GM12878 (cell line): ENCODE data around the gene WWOX. TPM values are rescaled to one million over a fixed set of nuclear protein-coding genes. Genes with fewer than 3 reads are reported as not detected.

Experiments
- ATAC-seq: fragments of 200-7000 bp; cut with Tn5 transposase; 3 replicates; pipeline ENCODE4 v1.9.1; 2020; ENCODE audit warnings: mild to moderate bottlenecking, moderate library complexity
- BruUV-seq: library from RNA; stranded (reverse); fragments of 400-500 nt; replicated peaks from 2 replicates; lab custom pipeline; 2021; lab: Mats Ljungman, UMichigan
- CTCF ChIA-PET: fragments of 300-600 bp; sonication (Branson Sonifier 250); formaldehyde crosslinking; extraction: SDS; loops from one replicate; lab custom pipeline; 2021; ENCODE audit warnings: inconsistent platforms; lab: Yijun Ruan, JAX
- POLR2A ChIA-PET: fragments of 350-600 bp; formaldehyde crosslinking; extraction: SDS; loops from one replicate; lab custom pipeline; 2021; ENCODE audit warnings: inconsistent platforms; lab: Charles Lee
- RAD21 ChIA-PET: fragments of 300-600 bp; sonication (Branson Sonifier 250); formaldehyde crosslinking; loops from one replicate; lab custom pipeline; 2023; ENCODE audit warnings: antibody characterized with exemption; ENCODE audit not compliant: unreplicated experiment; lab: Charles Lee
- SMC1A ChIA-PET: fragments of 300-600 bp; sonication (Branson Sonifier 250); formaldehyde crosslinking; loops from one replicate; lab custom pipeline; 2023; ENCODE audit not compliant: unreplicated experiment, uncharacterized antibody; lab: Charles Lee
- DNase-seq: peaks from one replicate; pipeline ENCODE4 v3.0.0-alpha.2; 2011; ENCODE audit warnings: low read depth, low spot score
- FAIRE-seq: peaks from 3 replicates; lab custom pipeline; 2011; peaks lifted over from hg19 to GRCh38; lab: Jason Lieb, UNC
- H2AFZ ChIP-seq: 2 replicates; pipeline ENCODE4 v1.6.0; 2011; ENCODE audit warnings: low read depth, low read length, control low read depth; ENCODE audit not compliant: control insufficient read depth
- H3K27ac ChIP-seq: 2 replicates; pipeline ENCODE4 v1.5.1; 2011; ENCODE audit warnings: control low read depth; ENCODE audit not compliant: control insufficient read depth, insufficient read depth
- H3K27me3 ChIP-seq, 2 experiments: replicated peaks in 1 of 2; 2 replicates each; pipeline versions ENCODE4 v1.6.0 to v1.6.1; 2011; ENCODE audit warnings: low read length in 1 of 2; ENCODE audit not compliant: control insufficient read depth in 2 of 2, insufficient read depth in 2 of 2
- H3K36me3 ChIP-seq, 2 experiments: 2 replicates each; pipeline ENCODE4 v1.5.1; 2011; ENCODE audit warnings: low read length in 1 of 2; ENCODE audit not compliant: control insufficient read depth in 2 of 2, insufficient read depth in 2 of 2
- H3K4me1 ChIP-seq: 2 replicates; pipeline ENCODE4 v1.6.1; 2011; ENCODE audit warnings: mild to moderate bottlenecking, low read length, moderate library complexity, mixed read lengths; ENCODE audit not compliant: control insufficient read depth, insufficient read depth
- H3K4me2 ChIP-seq: 2 replicates; pipeline ENCODE4 v1.6.0; 2011; ENCODE audit warnings: control low read depth; ENCODE audit not compliant: control insufficient read depth, insufficient read depth
- H3K4me3 ChIP-seq: fragments of 200-600 bp; sonication (generic); 2 replicates; pipeline ENCODE4 v1.5.1; 2016
- H3K79me2 ChIP-seq: 2 replicates; pipeline ENCODE4 v1.6.0; 2011; ENCODE audit warnings: low read length; ENCODE audit not compliant: control insufficient read depth, insufficient read depth
- H3K9ac ChIP-seq: 2 replicates; pipeline ENCODE4 v1.8.0; 2011; ENCODE audit warnings: low read length, control low read depth, mixed read lengths; ENCODE audit not compliant: control insufficient read depth, insufficient read depth
- H3K9me3 ChIP-seq: replicated peaks from 3 replicates; pipeline ENCODE4 v1.5.1; 2011; ENCODE audit warnings: mild to moderate bottlenecking, low read length; ENCODE audit not compliant: control insufficient read depth, insufficient read depth
- H4K20me1 ChIP-seq: 2 replicates; pipeline ENCODE4 v1.6.0; 2011; ENCODE audit not compliant: control insufficient read depth, insufficient read depth
- CBFB ChIP-seq: IDR thresholded peaks from 2 replicates; pipeline ENCODE4 v1.6.1; 2016; ENCODE audit warnings: antibody characterized with exemption, low read depth
- CBX3 ChIP-seq: fragments of 200-600 bp; sonication (generic); IDR thresholded peaks from 2 replicates; pipeline ENCODE4 v1.6.1; 2016; ENCODE audit warnings: low read depth, borderline replicate concordance
- CREB1 ChIP-seq: IDR thresholded peaks from 2 replicates; pipeline ENCODE4 v1.6.1; 2012; ENCODE audit warnings: low read depth, mild to moderate bottlenecking, inconsistent platforms
- EED ChIP-seq: sonication (generic); IDR thresholded peaks from 2 replicates; pipeline ENCODE4 v1.6.1; 2016; ENCODE audit warnings: antibody characterized with exemption, low read depth
- ESRRA ChIP-seq: IDR thresholded peaks from 2 replicates; pipeline ENCODE4 v1.6.1; 2012; ENCODE audit warnings: mild to moderate bottlenecking, low read length, improper control_type of control experiment
- HCFC1 ChIP-seq: fragments of 150-350 bp; IDR thresholded peaks from 2 replicates; pipeline ENCODE4 v1.6.1; 2014; ENCODE audit warnings: low read length
- HDGF ChIP-seq: fragments of 450-650 bp; IDR thresholded peaks from 2 replicates; pipeline ENCODE4 v1.6.1; 2016; ENCODE audit warnings: antibody characterized with exemption
- NBN ChIP-seq: fragments of 450-650 bp; IDR thresholded peaks from 2 replicates; pipeline ENCODE4 v1.6.1; 2016
- NFXL1 ChIP-seq: fragments of 450-650 bp; IDR thresholded peaks from 2 replicates; pipeline ENCODE4 v1.6.1; 2017; ENCODE audit warnings: antibody characterized with exemption, mild to moderate bottlenecking, borderline replicate concordance
- NFYB ChIP-seq: IDR thresholded peaks from 2 replicates; pipeline ENCODE4 v1.6.1; 2011; ENCODE audit warnings: low read depth, mild to moderate bottlenecking, low read length, improper control_type of control experiment, moderate library complexity; ENCODE audit not compliant: insufficient read depth
- PAX5 ChIP-seq: IDR thresholded peaks from 2 replicates; pipeline ENCODE4 v1.6.1; 2011; ENCODE audit warnings: low read depth, low read length, borderline replicate concordance
- RB1 ChIP-seq: fragments of 450-650 bp; formaldehyde crosslinking; IDR thresholded peaks from 2 replicates; pipeline ENCODE4 v1.6.1; 2017; ENCODE audit warnings: mild to moderate bottlenecking, borderline replicate concordance
- RUNX3 ChIP-seq: IDR thresholded peaks from 2 replicates; pipeline ENCODE4 v1.6.1; 2012; ENCODE audit warnings: low read length, inconsistent platforms
- SIX5 ChIP-seq: IDR thresholded peaks from 2 replicates; pipeline ENCODE4 v1.6.1; 2011; ENCODE audit warnings: mild to moderate bottlenecking, low read depth, low read length, moderate library complexity; ENCODE audit not compliant: severe bottlenecking
- SUPT20H ChIP-seq: IDR thresholded peaks from 2 replicates; pipeline ENCODE4 v1.6.1; 2011; ENCODE audit warnings: low read depth, mild to moderate bottlenecking, low read length, moderate library complexity, borderline replicate concordance; ENCODE audit not compliant: control insufficient read depth
- TARDBP ChIP-seq: IDR thresholded peaks from 2 replicates; pipeline ENCODE4 v1.6.1; 2016; ENCODE audit warnings: borderline replicate concordance
- YY1 ChIP-seq: IDR thresholded peaks from 2 replicates; pipeline ENCODE4 v1.6.1; 2011; ENCODE audit warnings: low read depth, mild to moderate bottlenecking, low read length
- WGBS: methylation state at CpG from one replicate; pipeline ENCODE4 v1.1.6; 2016; ENCODE audit warnings: low lambda C conversion rate; ENCODE audit not compliant: insufficient replicate concordance, insufficient coverage; ENCODE audit errors: missing lambda C conversion rate; 5-methylcytosine and 5-hydroxymethylcytosine counted together
- in situ Hi-C: fragments of 300-500 bp; cut with MboI; formaldehyde crosslinking; loops from 9 replicates; pipeline ENCODE4 v1.14.3; 2018; ENCODE audit warnings: mixed read lengths
- intact Hi-C: fragments of 100-400 bp; cut with micrococcal nuclease; formaldehyde crosslinking; loops from one replicate; pipeline ENCODE4 v1.14.2; 2022; ENCODE audit not compliant: unreplicated experiment
- polyA plus RNA-seq, 11 experiments: library from polyadenylated mRNA; depleted of rRNA in 4 of 11; unstranded in 6 of 11; stranded (reverse) in 5 of 11; fragments of >200 nt; fragmentation: Nextera tagmentation in 4 of 11; fragmentation: Illumina TruSeq in 1 of 11; extraction: Ambion mirVana in 4 of 11; extraction: Trizol in 1 of 11; gene quantifications; 1 replicate in 1 of 11; 2 replicates in 10 of 11; pipeline versions ENCODE4 v1.2.1 to v1.2.3, GENCODE V29; 2011 to 2016; ENCODE audit warnings: inconsistent platforms in 2 of 11, missing spikeins in 2 of 11, low read depth in 1 of 11
- total RNA-seq, 4 experiments: library from RNA; depleted of rRNA in 3 of 4; stranded (reverse); fragments of >200 nt in 3 of 4; fragmentation: Illumina TruSeq in 1 of 4; extraction: Trizol in 1 of 4; gene quantifications; 2 replicates each; pipeline versions ENCODE4 v1.2.1 to v1.2.3, GENCODE V29; 2013 to 2021
- TF ChIP-seq, protein P1 (sequence below): IDR thresholded peaks from 2 replicates; pipeline ENCODE4 v1.6.1; 2012; ENCODE audit warnings: low read depth, low read length, improper control_type of control experiment
- TF ChIP-seq, protein P2 (sequence below): fragments of 150-350 bp; IDR thresholded peaks from 2 replicates; pipeline ENCODE4 v1.6.1; 2014; ENCODE audit warnings: mild to moderate bottlenecking, low read depth, low read length

WWOX gene
- total and polyA plus RNA-seq, 10 of the 15 experiments (the other 5 are each of a cell fraction or from before 2014, with no cell fraction given), result 2.8 to 24.4 (median 17.8) TPM

DNA sequence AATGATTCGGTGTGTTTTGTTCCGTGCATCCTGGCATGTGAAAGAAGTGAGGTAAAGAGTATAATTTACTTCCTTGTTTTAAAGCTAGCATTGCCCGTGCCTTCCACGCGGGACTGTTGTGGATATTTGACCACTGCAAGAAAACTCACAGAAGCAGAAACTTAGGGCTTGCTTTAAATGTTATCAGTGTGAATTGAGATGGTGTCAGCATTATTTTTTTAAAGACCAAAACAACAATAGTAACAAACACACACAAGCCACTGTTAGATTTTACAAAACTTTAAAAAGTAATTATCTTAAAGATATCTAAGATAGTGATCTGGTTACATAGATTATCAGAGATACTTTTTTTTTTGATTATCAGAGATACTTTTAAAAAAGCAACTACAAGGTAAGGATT is 47.4 kb downstream of the WWOX start:
- ATAC-seq (no peak), DNase-seq (no peak), FAIRE-seq (no peak)
- CTCF ChIA-PET, result interaction anchor here (0.7 kb wide), 1 partner anchor 155 kb away, joined by 3 read pairs; no protein-coding TSS in a partner anchor
- no peaks in the 10 kb centered on the region for H3K27me3 ChIP-seq
- no TSS peak for BruUV-seq
- no peaks in the 10 kb centered on the region for H3K36me3 ChIP-seq
- H3K9me3 ChIP-seq, result no peaks in the 10 kb centered on the region
- RAD21 ChIA-PET, result no interaction called here
- H4K20me1 ChIP-seq, result no peaks in the 10 kb centered on the region
- TF ChIP-seq NBN (no peak), NFYB (no peak)
- 80% methylated on average over 5 of the region's 5 CpGs for WGBS
- H2AFZ ChIP-seq, result no peak overlapping the region
- in situ Hi-C loops, result no loop called here
- H3K4me2 ChIP-seq, result no peak overlapping the region
- H3K4me1 ChIP-seq, result no peaks in the 10 kb centered on the region
- H3K9ac ChIP-seq, result no peak overlapping the region
- POLR2A ChIA-PET, result no interaction called here
- no peak overlapping the region for H3K27ac ChIP-seq
- no peaks in the 10 kb centered on the region for H3K79me2 ChIP-seq
- SMC1A ChIA-PET, result interaction anchor here (0.8 kb wide), 1 partner anchor 122 kb away, joined by 3 read pairs; no protein-coding TSS in a partner anchor
- H3K4me3 ChIP-seq, result no peak overlapping the region
- intact Hi-C loops, result no loop called here

DNA sequence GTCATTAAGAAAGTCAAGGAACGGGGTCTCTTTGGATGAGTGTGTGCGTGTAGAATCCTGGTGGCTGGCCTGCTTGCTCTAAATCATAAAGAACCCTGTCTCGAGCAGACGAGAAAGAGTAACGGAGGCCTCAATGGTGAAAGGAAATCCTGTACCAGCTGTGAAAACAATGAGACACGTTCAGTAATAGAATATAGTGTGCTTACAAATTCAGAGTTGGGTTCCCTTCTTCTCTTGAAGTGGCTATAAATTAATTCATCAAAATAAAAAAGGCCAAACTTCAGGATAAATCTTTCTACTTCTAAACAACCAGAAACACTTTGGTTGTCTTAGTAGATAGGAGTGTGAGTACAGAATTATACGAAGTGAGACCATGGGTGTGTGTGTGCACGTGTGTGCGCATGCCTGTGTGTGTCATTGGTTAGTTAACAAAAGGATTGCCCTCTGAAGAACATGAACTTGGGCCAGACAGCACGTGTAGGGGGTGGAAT is 48.5 kb downstream of the WWOX start:
- Histone ChIP-seq H3K4me2 (no peak overlapping the region), H3K9me3 (no peaks in the 10 kb centered on the region), H3K27ac (no peak overlapping the region), H4K20me1 (no peaks in the 10 kb centered on the region), H3K36me3 (no peaks in the 10 kb centered on the region), H3K9ac (no peak overlapping the region), H3K4me3 (no peak overlapping the region), H2AFZ (no peak overlapping the region), H3K79me2 (no peaks in the 10 kb centered on the region), H3K27me3 (no peaks in the 10 kb centered on the region), H3K4me1 (no peaks in the 10 kb centered on the region)
- no peak for ATAC-seq
- BruUV-seq, result no TSS peak
- no peak for DNase-seq
- FAIRE-seq, result no peak
- ChIA-PET CTCF (no interaction called here), SMC1A (no interaction called here), POLR2A (no interaction called here), RAD21 (no interaction called here)
- in situ Hi-C loops, result no loop called here
- 65% methylated on average over 10 of the region's 10 CpGs for WGBS
- intact Hi-C loops, result no loop called here
- no peak for TF ChIP-seq TARDBP
- no peak for TF ChIP-seq SIX5
- TF ChIP-seq ESRRA, result no peak
- TF ChIP-seq NFXL1, result no peak
- TF ChIP-seq RB1, result no peak
- no peak for TF ChIP-seq CBFB
- no peak for TF ChIP-seq CBX3
- TF ChIP-seq SUPT20H, result no peak
- TF ChIP-seq, protein P1, sequence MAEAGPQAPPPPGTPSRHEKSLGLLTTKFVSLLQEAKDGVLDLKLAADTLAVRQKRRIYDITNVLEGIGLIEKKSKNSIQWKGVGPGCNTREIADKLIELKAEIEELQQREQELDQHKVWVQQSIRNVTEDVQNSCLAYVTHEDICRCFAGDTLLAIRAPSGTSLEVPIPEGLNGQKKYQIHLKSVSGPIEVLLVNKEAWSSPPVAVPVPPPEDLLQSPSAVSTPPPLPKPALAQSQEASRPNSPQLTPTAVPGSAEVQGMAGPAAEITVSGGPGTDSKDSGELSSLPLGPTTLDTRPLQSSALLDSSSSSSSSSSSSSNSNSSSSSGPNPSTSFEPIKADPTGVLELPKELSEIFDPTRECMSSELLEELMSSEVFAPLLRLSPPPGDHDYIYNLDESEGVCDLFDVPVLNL, result no peak
- no peak for TF ChIP-seq CREB1
- TF ChIP-seq, protein P2, sequence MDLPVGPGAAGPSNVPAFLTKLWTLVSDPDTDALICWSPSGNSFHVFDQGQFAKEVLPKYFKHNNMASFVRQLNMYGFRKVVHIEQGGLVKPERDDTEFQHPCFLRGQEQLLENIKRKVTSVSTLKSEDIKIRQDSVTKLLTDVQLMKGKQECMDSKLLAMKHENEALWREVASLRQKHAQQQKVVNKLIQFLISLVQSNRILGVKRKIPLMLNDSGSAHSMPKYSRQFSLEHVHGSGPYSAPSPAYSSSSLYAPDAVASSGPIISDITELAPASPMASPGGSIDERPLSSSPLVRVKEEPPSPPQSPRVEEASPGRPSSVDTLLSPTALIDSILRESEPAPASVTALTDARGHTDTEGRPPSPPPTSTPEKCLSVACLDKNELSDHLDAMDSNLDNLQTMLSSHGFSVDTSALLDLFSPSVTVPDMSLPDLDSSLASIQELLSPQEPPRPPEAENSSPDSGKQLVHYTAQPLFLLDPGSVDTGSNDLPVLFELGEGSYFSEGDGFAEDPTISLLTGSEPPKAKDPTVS, result no peak
- TF ChIP-seq HDGF, result no peak
- no peak for TF ChIP-seq HCFC1
- TF ChIP-seq RUNX3, result no peak
- TF ChIP-seq PAX5, result no peak
- no peak for TF ChIP-seq YY1
- TF ChIP-seq EED, result no peak
